C4-2B (cell line): Measurements from ENCODE around the gene HSF2BP.

Experiments used
- ZFX ChIP-seq: fragments of 450-650 bp; IDR thresholded peaks from 2 replicates; pipeline ENCODE4 v1.6.1; 2017
- TF ChIP-seq, protein P1 (sequence below): fragments of 450-650 bp; conservative IDR thresholded peaks from 2 replicates; pipeline ENCODE4 v1.5.1; 2017; ENCODE audit warnings: mild to moderate bottlenecking

GRCh38 chr21:43614839-43615238 is 44.4 kb downstream of the HSF2BP start:
- TF ChIP-seq, protein P1, sequence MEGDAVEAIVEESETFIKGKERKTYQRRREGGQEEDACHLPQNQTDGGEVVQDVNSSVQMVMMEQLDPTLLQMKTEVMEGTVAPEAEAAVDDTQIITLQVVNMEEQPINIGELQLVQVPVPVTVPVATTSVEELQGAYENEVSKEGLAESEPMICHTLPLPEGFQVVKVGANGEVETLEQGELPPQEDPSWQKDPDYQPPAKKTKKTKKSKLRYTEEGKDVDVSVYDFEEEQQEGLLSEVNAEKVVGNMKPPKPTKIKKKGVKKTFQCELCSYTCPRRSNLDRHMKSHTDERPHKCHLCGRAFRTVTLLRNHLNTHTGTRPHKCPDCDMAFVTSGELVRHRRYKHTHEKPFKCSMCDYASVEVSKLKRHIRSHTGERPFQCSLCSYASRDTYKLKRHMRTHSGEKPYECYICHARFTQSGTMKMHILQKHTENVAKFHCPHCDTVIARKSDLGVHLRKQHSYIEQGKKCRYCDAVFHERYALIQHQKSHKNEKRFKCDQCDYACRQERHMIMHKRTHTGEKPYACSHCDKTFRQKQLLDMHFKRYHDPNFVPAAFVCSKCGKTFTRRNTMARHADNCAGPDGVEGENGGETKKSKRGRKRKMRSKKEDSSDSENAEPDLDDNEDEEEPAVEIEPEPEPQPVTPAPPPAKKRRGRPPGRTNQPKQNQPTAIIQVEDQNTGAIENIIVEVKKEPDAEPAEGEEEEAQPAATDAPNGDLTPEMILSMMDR: no peak
- TF ChIP-seq ZFX: no peak
